WTC11 (cell line): ENCODE results near the gene TAAR8.

ENCODE experiments used
- ARID4B ChIP-seq: sonication (generic); formaldehyde crosslinking; IDR thresholded peaks from 2 replicates; pipeline ENCODE4 v1.8.0; 2023; ENCODE audit warnings: missing genetic modification reagents, mild to moderate bottlenecking, borderline replicate concordance
- ATF1 ChIP-seq: sonication (generic); formaldehyde crosslinking; IDR thresholded peaks from 2 replicates; pipeline ENCODE4 v1.8.1; 2023; ENCODE audit warnings: mild to moderate bottlenecking, moderate library complexity, missing genetic modification reagents
- CBFB ChIP-seq: sonication (generic); formaldehyde crosslinking; IDR thresholded peaks from 2 replicates; pipeline ENCODE4 v1.8.1; 2022; ENCODE audit warnings: mild to moderate bottlenecking, low read depth, missing genetic modification reagents
- CTCF ChIP-seq: fragments of 200-600 bp; IDR thresholded peaks from 2 replicates; pipeline ENCODE4 v1.8.0; 2022; ENCODE audit warnings: antibody characterized with exemption
- E2F1 ChIP-seq: sonication (generic); formaldehyde crosslinking; IDR thresholded peaks from 2 replicates; pipeline ENCODE4 v1.8.0; 2022; ENCODE audit warnings: mild to moderate bottlenecking, missing genetic modification reagents
- FOXK1 ChIP-seq: sonication (generic); formaldehyde crosslinking; IDR thresholded peaks from 2 replicates; pipeline ENCODE4 v1.8.0; 2022; ENCODE audit warnings: mild to moderate bottlenecking, moderate library complexity, missing genetic modification reagents
- MYBL2 ChIP-seq: sonication (generic); formaldehyde crosslinking; IDR thresholded peaks from 2 replicates; pipeline ENCODE4 v1.8.1; 2023; ENCODE audit warnings: mild to moderate bottlenecking, moderate library complexity, missing genetic modification reagents
- NFE2L1 ChIP-seq: sonication (generic); formaldehyde crosslinking; IDR thresholded peaks from 2 replicates; pipeline ENCODE4 v1.8.1; 2023; ENCODE audit warnings: missing genetic modification reagents
- NR2C2 ChIP-seq: sonication (generic); formaldehyde crosslinking; IDR thresholded peaks from 2 replicates; pipeline ENCODE4 v1.8.0; 2022; ENCODE audit warnings: mild to moderate bottlenecking, missing genetic modification reagents
- SOX15 ChIP-seq: fragments of 250-450 bp; sonication (Bioruptor Pico); IDR thresholded peaks from 2 replicates; pipeline ENCODE4 v1.9.0; 2021; ENCODE audit warnings: mild to moderate bottlenecking
- SP1 ChIP-seq: sonication (generic); formaldehyde crosslinking; conservative IDR thresholded peaks from 2 replicates; pipeline ENCODE4 v1.8.1; 2022; ENCODE audit warnings: missing genetic modification reagents
- ZNF512 ChIP-seq: sonication (generic); formaldehyde crosslinking; IDR thresholded peaks from 2 replicates; pipeline ENCODE4 v1.8.1; 2022; ENCODE audit warnings: missing genetic modification reagents, borderline replicate concordance

- TF ChIP-seq SP1 (CRISPR knock-in tag) (no peak), SOX15 (no peak), ATF1 (CRISPR knock-in tag) (no peak), E2F1 (CRISPR knock-in tag) (no peak), CTCF (peak; percentile 35), ZNF512 (CRISPR knock-in tag) (no peak), NR2C2 (CRISPR knock-in tag) (no peak), FOXK1 (CRISPR knock-in tag) (no peak), ARID4B (CRISPR knock-in tag) (no peak), MYBL2 (CRISPR knock-in tag) (no peak), NFE2L1 (CRISPR knock-in tag) (no peak), CBFB (no peak)
Measured at GRCh38 chr6:132598473-132598872, 46.0 kb downstream of the TAAR8 start.
